ENCODE data around the gene BSG.

Gene BSG

GRCh38 chr19:535017-535835 lies 37.2 kb upstream of the BSG start:
- TF ChIP-seq GATA2 (IDR thresholded peaks at IDR 0.05; ENCODE audit: low read depth, low read length): no peak
- TF ChIP-seq GATA3 (IDR thresholded peaks at IDR 0.05; ENCODE audit: low read depth, low read length): no peak

DNA sequence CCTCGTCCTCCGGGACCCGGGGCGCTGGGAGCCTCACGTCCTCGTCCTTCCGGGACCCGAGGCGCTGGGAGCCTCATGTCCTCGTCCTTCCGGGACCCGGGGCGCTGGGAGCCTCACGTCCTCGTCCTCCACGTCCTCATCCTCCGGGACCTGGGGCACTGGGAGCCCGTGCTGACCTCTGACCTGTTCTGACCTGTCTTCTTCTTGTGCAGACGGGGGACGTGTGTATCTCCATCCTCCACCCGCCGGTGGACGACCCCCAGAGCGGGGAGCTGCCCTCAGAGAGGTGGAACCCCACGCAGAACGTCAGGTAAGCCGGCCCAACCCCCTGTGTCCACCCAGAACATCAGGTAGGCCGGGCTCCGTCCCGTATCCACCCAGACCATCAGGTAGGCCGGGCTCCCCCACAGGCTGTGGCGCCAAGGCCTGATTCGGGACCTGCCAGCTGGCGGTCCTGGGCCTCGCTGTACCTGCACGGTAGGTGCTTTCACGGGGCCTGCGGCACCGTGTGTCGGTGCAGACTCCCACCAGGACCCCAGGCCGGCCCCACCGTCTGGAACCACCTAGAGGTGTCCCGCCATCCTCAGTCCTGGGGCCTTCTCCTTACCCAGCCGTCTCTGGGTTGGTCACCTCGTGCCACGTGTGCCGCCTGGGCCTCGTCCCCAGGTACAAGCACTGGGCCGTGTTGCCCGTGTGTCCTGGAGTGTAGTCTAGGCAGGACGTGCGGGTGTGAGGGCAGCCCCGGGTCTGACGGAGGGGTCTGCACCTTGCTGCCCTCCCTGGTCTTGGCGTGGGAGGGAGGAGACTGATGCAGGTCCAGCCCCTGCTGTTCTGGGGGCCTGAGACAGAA lies 36.1 kb upstream of the BSG start:
- TF ChIP-seq GATA2 (IDR thresholded peaks at IDR 0.05; ENCODE audit: low read depth, low read length): no peak
- no peak for TF ChIP-seq GATA3 (IDR thresholded peaks at IDR 0.05; ENCODE audit: low read depth, low read length)

DNA sequence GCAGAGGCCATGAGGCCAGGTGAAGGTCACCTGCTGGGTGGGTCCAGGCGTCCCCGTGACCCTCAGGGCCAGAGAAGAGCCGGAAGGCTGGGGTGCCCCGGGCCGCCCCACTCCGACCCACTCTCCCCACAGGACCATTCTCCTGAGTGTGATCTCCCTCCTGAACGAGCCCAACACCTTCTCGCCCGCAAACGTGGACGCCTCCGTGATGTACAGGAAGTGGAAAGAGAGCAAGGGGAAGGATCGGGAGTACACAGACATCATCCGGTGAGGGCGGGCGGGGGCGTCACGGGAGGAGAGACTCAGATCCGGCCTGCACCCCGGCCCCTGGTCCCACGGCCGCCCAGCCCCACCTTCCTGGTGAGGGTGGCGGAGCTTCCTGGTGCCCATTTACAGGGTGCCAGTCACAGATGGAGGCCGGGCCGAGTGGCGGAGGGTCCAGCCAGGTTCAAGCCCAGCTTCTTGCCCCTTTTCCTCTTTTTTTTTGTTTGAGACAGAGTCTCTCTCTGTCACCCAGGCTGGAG lies 35.5 kb upstream of the BSG start:
- no peak for TF ChIP-seq GATA2 (IDR thresholded peaks at IDR 0.05; ENCODE audit: low read depth, low read length)
- no peak for TF ChIP-seq GATA3 (IDR thresholded peaks at IDR 0.05; ENCODE audit: low read depth, low read length)

- TF ChIP-seq GATA2 (IDR thresholded peaks at IDR 0.05; ENCODE audit: low read depth, low read length) (no peak), GATA3 (IDR thresholded peaks at IDR 0.05; ENCODE audit: low read depth, low read length) (no peak)
Measured at GRCh38 chr19:538641-539428, 33.6 kb upstream of the BSG start.

- TF ChIP-seq GATA2 (IDR thresholded peaks at IDR 0.05; ENCODE audit: low read depth, low read length) (no peak), GATA3 (IDR thresholded peaks at IDR 0.05; ENCODE audit: low read depth, low read length) (no peak)
Measured at GRCh38 chr19:539429-540030, 32.9 kb upstream of the BSG start.

- TF ChIP-seq GATA2 (IDR thresholded peaks at IDR 0.05; ENCODE audit: low read depth, low read length) (no peak), GATA3 (IDR thresholded peaks at IDR 0.05; ENCODE audit: low read depth, low read length) (no peak)
Measured at GRCh38 chr19:540867-541637, 31.3 kb upstream of the BSG start.

- TF ChIP-seq GATA2 (IDR thresholded peaks at IDR 0.05; ENCODE audit: low read depth, low read length): no peak
- no peak for TF ChIP-seq GATA3 (IDR thresholded peaks at IDR 0.05; ENCODE audit: low read depth, low read length)
Measured at GRCh38 chr19:541699-542098, 30.7 kb upstream of the BSG start.

GRCh38 chr19:542173-542866 lies 30.1 kb upstream of the BSG start:
- TF ChIP-seq GATA3 (IDR thresholded peaks at IDR 0.05; ENCODE audit: low read depth, low read length) (no peak), GATA2 (IDR thresholded peaks at IDR 0.05; ENCODE audit: low read depth, low read length) (no peak)

DNA sequence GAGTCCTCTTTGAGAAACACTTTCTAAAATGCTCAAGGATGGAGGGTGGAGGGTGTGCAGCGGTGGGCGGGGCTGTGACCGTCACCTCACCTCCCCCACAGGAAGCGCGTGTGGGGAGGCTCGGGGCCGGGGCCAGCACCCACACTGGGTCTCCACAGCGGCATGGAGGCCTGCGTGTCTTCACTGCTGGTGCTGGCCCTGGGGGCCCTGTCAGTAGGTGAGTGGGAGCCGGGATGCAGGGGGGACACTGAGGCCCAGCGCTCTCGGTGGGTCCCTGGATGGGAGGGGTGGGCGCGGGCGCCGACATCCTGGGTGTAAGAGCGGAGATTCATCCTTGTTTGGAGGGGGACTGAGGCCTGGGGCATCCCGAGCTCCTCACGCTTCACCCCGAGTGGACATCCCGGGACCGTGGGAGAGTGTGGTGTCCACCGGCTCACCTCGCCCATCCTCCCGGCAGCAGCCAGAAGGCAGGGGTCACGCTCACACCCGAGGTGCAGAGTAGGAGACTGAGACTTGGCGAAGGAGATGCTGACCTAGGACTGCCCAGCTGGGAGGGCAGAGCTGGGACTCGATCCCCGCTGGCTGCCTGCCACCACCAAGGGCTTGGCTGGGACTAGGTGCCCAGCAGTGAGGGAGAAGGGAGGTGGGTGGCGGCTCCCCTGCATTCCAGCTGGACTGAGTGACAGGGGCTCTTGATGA lies 28.3 kb upstream of the BSG start, which contains the start of gene GZMM:
GZMM (plus strand) TSS at position 144 of the 699 bp plus-strand sequence; CDS start at position 163, 19 bp downstream.
- no peak for TF ChIP-seq GATA2 (IDR thresholded peaks at IDR 0.05; ENCODE audit: low read depth, low read length)
- TF ChIP-seq GATA3 (IDR thresholded peaks at IDR 0.05; ENCODE audit: low read depth, low read length): no peak

DNA sequence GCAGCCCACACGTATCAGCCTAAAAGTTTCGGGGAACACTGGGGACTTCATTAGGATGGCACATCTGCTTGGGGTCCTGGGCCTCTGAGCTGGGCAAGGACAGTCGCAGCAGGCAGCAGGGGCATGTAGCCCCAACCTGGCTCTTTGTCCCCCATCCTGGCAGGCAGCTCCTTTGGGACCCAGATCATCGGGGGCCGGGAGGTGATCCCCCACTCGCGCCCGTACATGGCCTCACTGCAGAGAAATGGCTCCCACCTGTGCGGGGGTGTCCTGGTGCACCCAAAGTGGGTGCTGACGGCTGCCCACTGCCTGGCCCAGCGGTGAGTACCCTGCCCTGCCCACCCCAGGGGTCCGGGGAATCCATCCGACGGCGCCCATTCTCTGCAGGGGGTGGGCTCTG lies 25.3 kb upstream of the BSG start:
- TF ChIP-seq GATA2 (IDR thresholded peaks at IDR 0.05; ENCODE audit: low read depth, low read length): no peak

DNA sequence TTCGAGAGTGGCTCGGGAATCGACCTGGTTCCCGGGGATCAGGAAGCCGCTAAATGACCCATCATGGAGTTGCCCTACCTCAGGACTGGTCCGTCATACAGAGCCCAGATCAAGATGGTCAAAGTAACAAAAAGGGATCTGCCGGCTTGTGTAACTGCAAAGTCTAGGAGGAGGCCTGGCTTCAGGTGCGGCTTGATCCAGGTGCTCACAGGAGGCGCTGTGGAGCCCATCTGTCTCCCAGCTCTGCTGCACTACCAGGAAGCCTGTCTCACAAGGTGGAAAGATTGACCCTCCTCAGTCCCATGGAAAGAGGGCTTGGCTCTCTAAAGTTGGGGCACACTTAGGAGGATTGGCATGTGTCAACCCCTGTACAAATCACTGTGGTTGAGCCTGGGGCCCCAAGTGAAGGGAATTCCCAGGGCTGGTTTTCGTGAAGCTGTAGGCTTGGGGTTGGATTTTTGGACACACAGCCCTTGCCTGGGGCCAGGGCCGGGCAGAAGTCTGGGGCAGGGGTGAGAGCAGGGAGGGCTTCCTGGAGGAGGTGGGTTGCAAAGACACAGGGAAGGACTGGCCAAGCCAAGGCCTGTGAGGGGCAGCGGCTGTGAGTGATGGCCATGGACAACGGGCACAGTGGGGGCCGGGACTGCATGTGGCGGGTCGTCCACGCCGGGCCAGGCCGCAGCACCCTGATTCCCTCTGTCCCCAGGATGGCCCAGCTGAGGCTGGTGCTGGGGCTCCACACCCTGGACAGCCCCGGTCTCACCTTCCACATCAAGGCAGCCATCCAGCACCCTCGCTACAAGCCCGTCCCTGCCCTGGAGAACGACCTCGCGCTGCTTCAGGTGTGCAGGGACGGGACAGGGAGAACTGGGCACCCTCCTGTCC lies 24.3 kb upstream of the BSG start:
- TF ChIP-seq GATA3 (IDR thresholded peaks at IDR 0.05; ENCODE audit: low read depth, low read length) (no peak), GATA2 (IDR thresholded peaks at IDR 0.05; ENCODE audit: low read depth, low read length) (no peak)

All from SH-SY5Y (cell line).